ENCODE data around the gene HSPA8.

Gene HSPA8

DNA sequence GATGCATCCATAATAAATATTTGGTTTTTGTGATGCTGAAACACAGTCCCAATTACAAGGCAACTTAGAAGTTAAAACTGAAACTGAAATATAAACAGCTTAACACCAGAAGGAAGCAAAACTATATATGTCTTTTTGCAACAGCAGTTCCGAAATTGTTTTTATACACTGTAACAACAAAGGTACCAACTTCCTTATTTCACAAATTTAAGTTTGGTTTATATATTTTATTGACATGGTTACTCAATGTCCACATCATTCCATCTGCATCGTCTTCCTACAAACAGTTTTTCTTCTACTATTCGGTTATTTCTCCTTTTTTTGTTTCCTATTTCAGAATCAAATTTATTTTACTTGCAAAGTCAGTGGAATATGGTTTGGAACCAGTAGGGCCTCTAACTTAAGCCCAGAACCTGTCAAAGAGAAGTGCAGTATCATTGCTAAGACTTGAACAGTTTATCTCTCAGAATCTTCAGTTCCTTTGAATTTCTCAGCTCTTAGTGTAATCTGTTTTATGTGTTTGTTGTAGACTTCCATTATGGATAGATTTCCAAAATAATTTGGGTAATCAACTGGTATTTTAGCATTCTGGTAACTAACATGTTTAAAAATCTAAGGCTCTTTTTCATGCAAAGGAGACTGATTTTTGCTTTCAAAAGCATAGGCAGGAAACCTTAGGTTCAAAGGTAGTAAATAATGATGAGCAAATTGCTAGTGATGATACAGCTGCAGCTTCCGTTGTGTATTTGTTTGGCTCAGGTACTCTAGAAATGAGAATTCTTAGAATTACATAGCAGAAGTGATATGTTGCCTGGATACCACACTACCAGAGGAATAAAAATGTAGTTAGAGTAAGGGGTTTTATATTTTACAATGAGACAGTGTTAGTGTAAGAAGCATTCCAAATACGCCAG lies 8.2 kb upstream of the HSPA8 start:
- peak; percentile 46 to 80 for DNase-seq

DNA sequence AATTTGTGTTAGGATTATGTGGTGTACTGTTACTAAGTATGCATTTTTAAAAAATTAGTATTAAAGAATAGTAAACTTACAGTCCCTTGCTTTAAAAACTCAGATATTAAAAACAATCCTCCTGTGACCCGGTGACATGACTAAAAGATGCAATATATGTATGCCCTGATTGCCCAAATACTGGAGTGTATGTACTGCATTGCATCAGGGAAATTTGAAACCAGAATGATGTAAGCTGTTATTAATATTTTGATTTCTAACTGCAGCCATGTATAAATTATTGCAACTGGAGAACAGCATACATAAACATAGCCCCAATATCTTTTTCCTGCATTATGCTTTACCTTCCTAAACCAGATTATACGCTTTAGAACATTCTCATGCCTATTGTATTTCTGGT lies 3.7 kb upstream of the HSPA8 start:
- no peak for DNase-seq

DNA sequence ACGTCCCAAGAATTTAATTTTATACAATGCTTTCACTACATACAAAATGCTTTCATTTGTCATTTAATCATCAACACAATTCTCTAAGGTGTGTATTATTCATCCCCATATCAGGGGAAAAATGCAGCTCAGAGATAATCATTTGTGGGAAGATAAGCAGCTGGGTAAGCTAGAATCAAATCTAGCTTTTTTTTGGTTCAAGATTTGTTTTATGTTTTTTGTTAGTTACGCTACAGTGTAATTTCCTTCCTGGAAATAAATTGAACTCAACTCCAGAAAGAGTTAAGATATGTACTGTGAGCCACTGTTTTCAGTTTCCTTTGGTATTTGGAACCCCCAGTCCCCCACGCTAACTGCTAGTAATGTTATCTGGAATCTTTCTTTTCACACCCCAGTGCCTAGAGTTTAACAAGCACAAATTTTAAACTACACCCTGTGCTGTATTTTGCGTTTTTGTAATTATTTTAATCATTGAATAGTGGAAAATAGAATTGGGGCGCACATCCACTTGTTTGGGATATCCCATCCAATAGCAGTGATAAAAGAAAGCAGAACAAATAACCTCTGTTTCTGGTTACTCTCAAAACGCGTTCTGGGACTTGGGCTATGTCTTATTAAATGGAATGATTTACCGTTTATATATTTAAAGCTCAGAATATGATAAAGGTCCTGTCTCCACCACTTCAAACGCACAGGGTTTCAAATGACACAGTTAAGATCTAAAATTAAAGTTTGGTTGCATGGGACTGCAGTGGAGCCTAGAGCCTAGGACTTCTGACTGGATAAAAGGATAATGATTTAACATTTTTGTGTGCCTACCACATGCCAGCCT lies 2.1 kb upstream of the HSPA8 start:
- DNase-seq: peak in 1 of 2 donors; percentile 71

DNA sequence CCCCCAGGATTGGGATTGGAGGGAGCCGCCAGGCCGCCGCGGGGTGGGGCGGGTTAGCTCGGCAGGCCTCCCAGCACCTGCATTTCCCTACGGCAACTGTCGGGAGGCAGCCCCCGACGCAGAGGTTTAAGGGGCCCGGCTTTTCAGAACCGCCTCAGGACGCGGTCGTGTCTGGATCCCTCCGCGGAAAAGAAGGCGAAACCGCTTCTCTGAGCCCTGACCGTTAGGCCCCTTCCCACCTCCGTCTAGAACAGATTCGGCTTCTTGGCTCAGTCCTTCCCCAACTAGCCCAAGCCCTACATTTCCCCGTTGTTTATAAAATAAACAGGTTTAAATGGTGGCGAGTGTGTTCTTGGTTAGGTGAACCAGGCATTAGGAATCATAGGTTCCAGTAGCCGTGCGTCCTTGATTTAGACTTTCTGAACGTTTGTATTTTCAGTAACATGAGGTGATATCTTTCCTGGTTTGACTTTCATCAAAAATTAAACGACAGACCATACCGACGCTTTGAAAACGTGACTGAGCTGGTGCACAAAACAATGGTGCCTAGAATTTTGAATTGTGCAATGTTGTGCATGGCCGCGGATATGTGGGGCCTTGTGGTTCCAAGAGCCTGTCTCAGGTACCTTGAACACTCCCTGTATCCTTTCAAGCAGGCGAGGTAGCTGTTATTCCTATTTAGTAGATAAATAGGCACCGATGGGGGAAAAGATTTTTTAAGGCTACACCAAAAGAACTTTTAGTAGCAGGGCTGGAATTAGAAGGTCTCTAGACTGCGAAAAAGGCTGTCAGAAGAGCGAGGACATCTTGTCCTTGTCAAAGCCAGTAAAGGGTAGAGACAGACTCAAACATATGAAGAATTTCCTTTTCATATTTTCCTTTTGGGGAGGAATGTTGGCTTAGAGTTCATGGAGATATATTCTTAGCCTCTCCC lies 1.2 kb upstream of the HSPA8 start:
- DNase-seq: peak in 1 of 2 donors; percentile 60

DNA sequence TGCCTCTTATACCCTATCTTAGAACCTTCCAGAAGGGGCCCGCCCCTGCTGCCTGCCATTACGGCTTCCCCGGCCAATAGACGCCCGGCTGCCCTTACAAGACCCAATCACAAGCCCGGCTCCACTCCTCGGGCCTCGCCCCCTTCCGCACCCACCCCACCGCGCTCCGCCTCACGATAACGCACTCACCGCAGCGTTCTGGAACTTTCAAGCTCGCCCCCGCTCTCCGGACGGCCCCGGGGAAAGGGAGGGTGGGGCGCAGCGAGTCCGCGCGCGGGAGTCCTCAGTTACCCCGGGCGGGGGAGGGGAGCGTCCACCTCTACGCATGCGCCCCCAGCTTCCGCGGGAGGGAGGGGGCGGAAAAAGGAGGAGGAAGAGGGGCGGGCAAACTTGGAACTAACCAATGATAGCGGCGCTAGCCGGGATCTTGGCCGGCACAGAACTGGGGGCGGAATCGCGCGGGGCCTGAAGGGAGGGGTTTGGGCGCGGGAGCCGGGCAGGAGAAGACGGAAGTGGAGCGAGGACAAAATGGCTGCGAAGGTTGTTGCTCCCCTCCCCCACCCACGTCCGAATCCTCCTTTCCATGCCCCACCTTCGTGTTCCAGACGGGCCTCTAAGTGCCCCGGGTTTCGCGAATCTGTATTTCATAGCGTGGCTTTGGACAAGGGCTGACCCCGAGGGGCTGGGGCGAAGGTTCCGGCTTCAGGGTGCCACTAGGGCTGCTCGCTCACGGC lies 389 bp upstream of the HSPA8 start:
- DNase-seq: peak; percentile 99 to 100

DNA sequence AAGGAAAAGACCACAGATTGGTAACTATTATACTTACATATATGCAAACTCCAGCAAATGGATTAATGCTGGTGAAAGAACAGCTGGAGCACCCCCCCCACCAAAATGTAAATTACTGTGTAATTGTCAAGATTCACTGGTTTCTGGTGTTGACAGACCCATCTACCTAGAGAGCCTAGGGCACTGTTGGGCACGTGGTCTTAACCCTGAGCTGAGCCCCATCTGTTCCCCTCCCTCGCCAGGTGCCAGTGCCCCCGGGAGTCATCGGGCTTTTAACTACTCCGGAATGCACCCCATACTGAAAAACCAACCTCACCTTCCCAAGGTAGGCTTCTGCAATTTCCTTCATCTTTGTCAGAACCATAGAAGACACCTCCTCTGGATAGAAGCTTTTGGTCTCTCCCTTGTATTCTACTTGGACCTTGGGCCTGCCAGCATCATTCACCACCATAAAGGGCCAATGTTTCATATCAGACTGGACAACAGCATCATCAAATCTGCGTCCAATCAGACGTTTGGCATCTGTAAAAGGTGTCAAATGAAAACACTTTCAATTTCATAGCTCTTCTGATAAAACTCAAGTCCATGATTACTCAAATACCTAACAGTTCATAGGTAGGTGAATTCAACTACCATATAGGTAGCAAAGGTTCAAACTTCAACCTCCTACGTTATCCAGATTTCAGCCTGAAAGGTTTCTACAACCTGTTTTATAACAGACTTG lies 1.5 kb downstream of the HSPA8 start:
- DNase-seq: no peak

DNA sequence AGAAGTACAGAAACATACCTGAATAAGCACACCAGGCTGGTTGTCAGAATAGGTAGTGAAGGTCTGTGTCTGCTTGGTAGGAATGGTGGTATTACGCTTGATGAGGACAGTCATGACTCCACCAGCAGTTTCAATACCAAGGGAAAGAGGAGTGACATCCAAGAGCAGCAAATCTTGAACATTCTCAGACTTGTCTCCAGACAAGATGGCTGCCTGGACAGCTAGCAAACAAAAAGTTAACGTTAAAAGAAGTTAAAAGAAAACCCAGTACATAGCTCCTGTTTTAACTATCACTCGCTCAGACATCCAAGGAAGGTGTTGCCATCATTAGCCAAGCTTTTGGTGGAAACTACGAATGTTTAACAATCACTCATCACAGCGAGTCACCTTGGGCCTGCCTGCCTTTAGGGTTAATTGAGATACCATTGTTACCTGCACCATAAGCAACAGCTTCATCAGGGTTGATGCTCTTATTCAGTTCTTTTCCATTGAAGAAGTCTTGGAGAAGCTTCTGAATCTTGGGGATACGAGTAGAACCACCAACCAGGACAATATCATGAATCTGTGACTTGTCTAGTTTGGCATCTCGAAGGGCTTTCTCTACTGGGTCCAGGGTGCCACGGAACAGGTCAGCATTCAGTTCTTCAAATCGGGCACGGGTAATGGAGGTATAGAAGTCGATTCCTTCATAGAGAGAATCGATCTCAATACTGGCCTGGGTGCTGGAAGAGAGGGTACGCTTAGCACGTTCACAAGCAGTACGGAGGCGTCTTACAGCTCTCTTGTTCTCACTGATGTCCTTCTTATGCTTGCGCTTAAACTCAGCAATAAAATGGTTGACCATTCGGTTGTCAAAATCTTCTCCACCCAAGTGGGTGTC lies 2.7 kb downstream of the HSPA8 start:
- DNase-seq: peak in 1 of 2 donors; percentile 46

DNA sequence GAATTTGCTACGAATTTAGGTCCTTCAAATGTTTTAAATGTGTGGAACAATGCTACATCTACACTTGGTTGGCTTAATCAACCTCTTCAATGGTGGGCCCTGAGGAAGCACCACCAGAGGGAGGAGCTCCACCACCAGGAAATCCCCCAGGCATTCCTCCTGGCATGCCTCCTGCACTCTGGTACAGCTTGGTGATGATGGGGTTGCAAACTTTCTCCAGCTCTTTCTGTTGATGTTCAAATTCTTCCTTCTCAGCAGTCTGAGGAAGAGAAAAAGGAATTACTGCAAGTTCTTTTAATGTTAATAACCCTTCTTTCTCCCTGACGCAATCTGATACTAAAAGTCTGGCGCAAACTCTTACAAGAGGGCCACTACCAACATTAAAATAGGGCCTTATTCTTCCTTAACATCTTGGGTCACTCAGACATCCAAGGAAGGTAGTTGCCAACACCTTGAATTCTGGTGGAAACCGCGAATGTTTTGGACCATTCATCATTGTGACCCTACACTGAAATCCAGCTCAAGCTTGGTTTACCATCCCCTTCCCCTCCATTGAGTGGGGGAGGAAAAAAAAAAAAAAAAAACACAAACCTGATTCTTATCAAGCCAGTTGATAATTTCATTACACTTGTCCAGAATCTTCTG lies 4.2 kb downstream of the HSPA8 start:
- DNase-seq: peak in 1 of 2 donors; percentile 53

DNA sequence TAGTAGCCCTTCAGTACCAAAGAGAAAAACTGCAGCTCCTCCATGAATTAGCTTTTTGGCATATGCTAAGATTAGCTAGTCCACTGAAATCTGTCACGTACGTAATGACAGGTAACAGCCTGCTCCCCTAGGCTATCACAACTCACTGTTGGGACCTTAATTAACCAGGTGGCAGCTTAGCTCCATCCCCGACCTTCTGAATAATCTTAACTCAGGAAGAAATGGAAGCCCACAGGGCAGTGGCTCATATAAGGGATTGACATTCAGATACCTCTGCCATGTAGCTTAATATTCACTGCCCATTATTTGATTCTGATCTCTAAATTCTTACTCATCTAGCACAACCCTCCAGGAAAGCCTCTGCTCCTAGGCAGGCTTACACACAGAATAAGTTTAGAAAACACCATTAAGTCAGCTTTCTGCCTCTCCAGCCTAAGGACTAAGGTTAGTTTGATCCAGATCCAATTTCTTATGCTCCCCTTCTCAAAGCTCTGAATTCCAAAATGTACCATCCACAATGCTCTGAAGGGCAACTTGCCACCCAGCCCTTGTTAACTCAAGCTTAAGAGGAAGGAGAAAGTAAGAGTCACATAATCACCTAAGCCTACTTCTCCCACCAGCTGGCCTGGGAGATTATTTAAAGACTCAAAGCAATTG lies 5.0 kb downstream of the HSPA8 start:
- DNase-seq: no peak

DNA sequence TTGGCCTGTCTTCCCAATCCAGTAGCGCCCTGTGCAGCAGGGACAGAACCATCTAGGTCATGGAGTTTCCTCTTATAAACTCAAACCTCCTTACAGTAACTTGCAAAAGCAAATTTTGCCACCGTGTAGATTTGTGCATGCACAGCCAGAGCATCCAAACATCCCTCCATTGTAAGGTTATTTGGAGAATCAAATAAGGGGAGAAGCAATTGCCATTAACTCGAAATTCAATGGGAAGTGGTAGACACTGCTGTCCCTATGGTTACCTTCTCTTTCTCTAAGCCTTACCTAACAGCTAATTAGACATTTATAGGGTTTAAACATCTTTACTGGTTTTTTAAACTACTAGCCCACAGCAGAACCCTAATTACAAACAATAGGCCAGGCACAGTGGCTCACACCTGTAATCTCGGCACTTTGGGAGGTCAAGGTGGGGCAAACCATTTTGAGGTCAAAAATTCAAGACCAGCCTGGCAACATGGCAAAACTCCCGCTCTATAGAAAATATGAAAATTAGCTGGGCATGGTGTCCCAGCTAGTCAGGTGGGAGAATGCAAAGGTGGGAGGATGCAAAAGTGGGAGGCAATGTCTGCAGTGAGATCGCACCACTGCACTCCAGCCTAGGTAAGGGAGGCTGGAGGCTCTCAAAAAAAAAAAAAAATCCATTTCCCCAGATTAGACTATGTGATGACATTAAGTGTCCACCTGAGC lies 6.6 kb downstream of the HSPA8 start:
- DNase-seq: peak in 1 of 2 donors; percentile 53

DNA sequence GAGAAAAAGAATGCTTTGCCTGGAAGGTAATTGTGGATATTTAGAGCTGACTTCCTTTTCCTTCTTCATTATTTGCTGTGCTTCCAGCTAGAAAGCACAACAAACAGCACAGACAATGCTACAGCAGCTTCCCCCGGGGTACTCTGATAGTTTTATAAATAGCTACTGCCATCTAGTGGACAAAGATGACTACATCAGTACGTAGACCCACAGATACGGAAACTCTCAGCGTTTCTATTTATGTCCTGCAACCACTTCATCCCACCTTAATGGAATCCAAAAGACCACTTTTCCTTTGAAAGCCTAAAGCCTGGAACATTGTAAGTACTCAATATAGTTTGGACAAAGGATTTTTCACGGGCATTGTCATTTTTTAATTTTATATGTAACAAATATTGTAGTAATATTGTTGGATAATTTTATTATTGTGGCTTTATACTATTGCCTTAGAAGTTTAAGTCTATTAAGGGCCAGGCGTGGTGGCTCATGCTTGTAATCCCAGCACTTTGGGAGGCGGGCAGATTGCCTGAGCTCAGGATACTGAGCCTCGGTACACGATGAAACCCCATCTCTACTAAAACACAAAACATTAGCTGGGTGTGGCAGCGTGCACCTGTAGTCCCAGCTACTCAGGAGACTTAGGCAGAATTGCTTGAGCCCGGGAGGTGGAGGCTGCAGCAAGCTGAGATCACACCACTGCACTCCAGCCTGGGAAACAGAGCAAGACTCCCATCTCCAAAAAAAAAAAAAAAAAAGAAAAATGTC lies 7.5 kb downstream of the HSPA8 start:
- DNase-seq: peak; percentile 47 to 85

DNA sequence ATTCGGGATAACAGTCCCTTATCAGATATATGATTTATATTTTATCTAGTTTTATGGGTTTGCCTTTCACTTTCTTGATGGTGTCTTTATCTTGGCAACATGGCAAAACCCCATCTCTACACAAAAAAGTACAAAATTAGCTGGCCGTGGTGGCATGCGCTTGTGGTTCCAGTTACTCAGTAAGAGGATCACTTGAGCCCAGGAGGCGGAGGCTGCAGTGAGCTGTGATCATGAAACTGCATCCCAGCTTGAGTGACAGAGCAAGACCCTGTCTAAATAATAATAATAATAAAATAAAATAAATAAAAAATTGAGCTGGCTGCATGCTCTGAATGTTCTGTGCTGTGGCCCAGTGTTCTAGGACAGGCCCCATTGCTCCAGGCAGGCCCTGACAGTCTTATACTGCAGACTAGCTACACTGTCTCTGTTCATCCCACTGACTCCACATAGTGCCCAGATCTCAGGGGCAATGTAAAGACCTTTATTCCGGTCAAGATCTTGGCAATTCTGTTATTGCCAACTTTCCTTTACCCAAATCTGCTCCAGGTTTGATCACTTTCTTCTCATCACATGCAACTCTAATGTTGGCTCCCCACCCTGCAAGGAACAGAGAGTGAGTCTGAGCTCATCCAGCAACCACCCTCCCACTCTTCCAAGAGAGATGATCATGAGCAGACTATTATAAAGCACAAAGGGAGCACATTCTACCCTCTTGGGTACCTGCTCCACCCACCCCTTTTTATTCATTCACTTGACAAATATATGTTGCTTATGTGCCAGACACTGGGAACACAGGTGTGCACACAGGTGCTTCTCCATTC lies 8.8 kb downstream of the HSPA8 start:
- peak in 1 of 2 donors; percentile 60 for DNase-seq

DNA sequence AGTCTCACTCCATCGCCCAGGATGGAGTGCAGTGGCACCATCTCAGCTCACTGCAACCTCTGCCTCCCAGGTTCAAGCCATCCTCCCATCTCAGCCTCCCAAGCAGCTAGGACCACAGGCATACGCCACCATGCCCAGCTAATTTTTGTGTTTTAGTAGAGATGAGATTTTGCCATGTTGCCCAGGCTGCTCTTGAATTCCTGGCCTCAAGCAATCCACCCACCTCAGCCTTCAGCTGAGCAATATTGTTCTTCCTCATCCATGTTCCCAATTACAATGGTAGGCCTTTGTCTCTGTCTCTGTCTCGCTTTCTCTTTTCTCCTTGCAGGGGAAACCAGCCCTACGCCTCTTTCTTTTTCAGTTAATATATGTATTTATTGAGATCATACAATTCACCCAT lies 10.3 kb downstream of the HSPA8 start:
- DNase-seq: peak in 1 of 2 donors; percentile 59

DNA sequence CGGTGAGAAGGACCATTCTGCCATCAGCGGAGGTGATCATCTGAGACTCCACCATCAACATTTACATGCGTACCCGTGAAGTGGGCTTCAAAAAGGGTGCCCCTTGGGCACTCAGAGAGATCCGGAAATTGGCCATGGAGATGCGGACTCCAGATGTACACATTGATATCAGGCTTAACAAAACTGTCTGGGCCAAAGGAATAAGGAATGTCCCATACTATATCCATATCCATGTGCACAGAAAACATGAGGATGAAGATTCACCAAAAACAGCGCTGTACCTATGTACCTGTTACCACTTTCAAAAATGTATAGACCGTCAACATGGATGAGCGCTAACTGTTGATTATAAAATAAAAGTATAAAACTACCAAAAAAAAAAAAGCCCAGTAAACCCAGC lies 10.8 kb downstream of the HSPA8 start:
- peak in 1 of 2 donors; percentile 50 for DNase-seq

DNA sequence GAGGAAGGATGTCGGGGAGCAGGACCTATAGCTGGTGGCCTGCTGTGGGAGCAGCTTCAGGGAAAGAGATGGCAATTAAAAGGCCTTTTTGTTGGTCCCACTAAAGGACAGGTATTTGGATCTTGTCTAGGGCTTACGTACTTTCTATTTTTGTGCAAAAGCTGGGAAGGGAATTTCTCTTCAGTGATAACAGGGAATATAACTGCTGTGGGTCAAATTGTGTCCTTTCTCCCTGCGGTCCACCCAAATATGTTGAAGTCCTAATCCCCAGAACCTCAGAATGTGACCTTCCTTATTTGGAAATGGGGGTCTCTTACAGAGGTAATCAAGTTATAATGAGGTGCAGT lies 14.0 kb downstream of the HSPA8 start:
- no peak for DNase-seq

DNA sequence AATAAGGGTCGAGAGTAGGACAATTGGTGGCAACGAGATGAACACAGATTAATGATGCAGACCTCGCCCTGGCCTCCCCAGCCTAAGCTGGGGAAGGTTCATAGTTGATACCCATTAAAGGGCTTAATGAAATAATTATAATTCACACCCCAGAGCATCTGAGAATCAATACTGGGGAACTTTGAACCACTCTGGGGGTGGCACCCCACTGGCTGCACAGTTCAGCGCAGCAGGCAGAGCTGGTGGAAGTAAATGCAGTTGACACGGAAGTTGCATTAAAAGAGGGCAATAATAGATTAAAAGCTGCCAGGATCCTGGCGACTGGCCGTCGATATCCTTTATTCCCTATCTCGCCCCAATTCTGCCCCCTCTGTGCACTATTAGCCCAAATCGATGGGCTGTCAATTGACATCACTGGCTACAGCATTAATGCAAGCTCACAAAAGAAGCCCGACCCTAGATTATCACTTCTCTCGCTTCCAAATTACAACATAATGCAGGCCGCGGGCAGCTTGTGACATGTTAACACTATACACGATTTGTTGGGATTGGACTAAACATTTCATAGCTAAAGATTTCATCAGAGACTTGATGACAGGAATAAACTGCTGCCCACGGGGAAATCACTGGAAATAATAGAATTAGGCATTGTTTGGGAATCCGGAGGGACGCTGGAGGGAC lies 14.5 kb downstream of the HSPA8 start:
- peak in 1 of 2 donors; percentile 26 for DNase-seq
